ENCODE results near the gene AGAP1.
A peak's percentile ranks its signal among the peaks of the same experiment; 100 is the strongest.

AGAP1 gene

DNA sequence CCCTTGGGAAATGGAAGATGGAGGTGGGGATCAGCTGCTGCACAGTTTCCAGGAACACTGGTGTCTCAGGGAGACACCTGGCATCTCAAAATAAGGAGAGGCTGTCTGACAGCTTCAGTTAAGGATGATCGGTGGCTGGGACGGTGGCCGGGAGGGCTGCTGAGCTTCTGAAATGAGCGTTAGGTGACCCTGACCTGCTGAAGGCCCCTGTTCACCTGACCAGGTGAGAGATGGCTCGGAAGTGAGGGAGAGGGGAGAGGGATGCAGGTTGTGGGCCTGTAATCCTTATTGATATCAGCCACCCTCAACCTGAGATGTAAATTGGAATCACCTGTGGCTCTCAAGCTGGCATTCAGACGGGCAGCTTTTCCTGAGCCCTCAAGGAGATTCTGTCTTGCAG, 99.0 kb downstream of the AGAP1 start:
- H3K27ac ChIP-seq: peak overlapping the region; percentile 27
- no peak for TF ChIP-seq CTCF (conservative IDR thresholded peaks at IDR 0.05)

GRCh38 chr2:235594041-235594440, 100.2 kb downstream of the AGAP1 start:
- TF ChIP-seq CTCF (conservative IDR thresholded peaks at IDR 0.05): peak; percentile 80
- H3K27ac ChIP-seq: peak overlapping the region; percentile 27

DNA sequence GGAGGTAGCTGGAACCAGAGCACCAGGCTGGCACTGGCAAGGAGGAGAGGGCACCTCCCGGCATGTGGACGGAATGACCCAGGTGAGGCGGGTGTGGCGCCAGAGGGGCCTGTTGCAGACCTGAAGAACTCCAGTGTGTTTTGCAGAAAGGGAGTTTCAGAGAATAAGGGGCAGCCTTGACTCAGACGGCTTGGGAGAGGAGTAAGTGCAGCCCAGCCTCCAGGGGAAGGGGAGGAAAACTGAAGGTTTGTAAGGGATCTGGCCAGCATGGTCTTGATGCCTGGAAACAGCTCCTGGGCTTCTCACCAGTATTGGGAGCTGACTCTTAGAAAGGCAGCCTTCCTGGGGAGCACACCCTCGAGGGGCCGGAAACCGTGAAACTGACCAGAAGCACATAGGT, 101.1 kb downstream of the AGAP1 start:
- no peak for TF ChIP-seq CTCF (conservative IDR thresholded peaks at IDR 0.05)
- H3K27ac ChIP-seq: no peak overlapping the region

- H3K27ac ChIP-seq: no peak overlapping the region
- TF ChIP-seq CTCF (conservative IDR thresholded peaks at IDR 0.05): peak; percentile 89
Observed at GRCh38 chr2:235595422-235596010, 101.7 kb downstream of the AGAP1 start.

- TF ChIP-seq CTCF (conservative IDR thresholded peaks at IDR 0.05): no peak
- no peak overlapping the region for H3K27ac ChIP-seq
Observed at GRCh38 chr2:235596272-235596671, 102.4 kb downstream of the AGAP1 start.

GRCh38 chr2:235597081-235597615, 103.3 kb downstream of the AGAP1 start:
- H3K27ac ChIP-seq: no peak overlapping the region
- TF ChIP-seq CTCF (conservative IDR thresholded peaks at IDR 0.05): no peak

DNA sequence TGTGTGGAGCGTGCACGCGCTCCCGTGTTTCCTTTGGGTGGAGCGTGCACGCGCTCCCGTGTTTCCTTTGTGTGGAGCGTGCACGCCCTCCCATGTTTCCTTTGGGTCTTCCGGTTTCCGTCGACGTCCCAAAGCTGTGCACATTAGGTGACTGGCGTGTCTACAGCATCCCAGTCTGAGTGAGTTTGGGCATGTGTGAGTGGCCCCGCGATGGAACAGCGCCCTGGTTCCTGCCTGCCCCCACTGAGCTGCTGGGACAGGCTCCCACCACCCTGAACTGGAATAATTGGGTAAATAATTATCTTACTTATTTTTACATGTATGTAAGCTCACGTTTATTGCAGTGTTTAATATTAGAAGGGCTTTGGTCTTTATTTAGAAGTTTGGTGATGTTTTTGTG, 104.2 kb downstream of the AGAP1 start:
- no peak overlapping the region for H3K27ac ChIP-seq
- no peak for TF ChIP-seq CTCF (conservative IDR thresholded peaks at IDR 0.05)

Data from VCaP (cell line).